ENCODE data around the gene GADD45GIP1.

Gene GADD45GIP1

GRCh38 chr19:12994701-12995595 lies 37.9 kb upstream of the GADD45GIP1 start, which contains the start of gene NFIX:
TSS of gene NFIX (plus strand) at chr19:12995475. CDS start at chr19:12995838, 363 bp downstream.
- H3K4me1 Mint-ChIP-seq, result peaks cover 13% of the 10 kb centered on the region
- H3K36me3 Mint-ChIP-seq, result no peaks in the 10 kb centered on the region
- H3K4me3 Mint-ChIP-seq, result peak within 1 kb of the TSS; percentile 76
- DNase-seq (ENCODE audit: low spot score in 2 of 2), result no peak
- peak within 1 kb of the TSS; percentile 23 for H3K27ac Mint-ChIP-seq
- peak; percentile 14 for ATAC-seq
- H3K9me3 Mint-ChIP-seq, result no peaks in the 10 kb centered on the region

DNA sequence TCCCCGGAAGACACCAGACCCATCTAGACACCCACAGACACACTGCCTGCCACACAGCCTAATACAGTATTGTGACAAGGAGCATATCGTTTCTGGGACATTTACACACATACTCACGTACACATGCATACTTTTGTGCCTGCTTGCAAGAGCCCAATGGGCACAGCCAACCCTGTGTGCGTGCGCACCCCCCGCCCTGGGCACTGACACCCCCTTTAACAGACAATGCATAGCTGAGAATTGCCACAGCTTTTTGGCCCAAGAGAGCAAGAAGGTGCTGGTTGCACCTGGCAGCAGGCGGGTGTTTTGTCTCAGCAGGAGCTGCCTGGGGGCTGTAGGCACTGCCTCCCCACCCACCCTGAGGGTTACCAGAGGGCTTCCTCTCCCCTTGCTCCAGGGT lies 36.5 kb upstream of the GADD45GIP1 start:
- peak overlapping the region; percentile 76 for H3K4me3 Mint-ChIP-seq
- no peak overlapping the region for H3K27ac Mint-ChIP-seq
- H3K36me3 Mint-ChIP-seq, result no peaks in the 10 kb centered on the region
- no peak for ATAC-seq
- H3K4me1 Mint-ChIP-seq, result peaks cover 13% of the 10 kb centered on the region
- DNase-seq (ENCODE audit: low spot score in 2 of 2), result no peak
- no peaks in the 10 kb centered on the region for H3K9me3 Mint-ChIP-seq

GRCh38 chr19:12992729-12993128 lies 35.7 kb upstream of the GADD45GIP1 start:
- Mint-ChIP-seq H3K9me3 (no peaks in the 10 kb centered on the region), H3K4me1 (peaks cover 13% of the 10 kb centered on the region), H3K4me3 (no peak overlapping the region), H3K36me3 (no peaks in the 10 kb centered on the region), H3K27ac (no peak overlapping the region)
- DNase-seq (ENCODE audit: low spot score in 2 of 2) (no peak), ATAC-seq (no peak)

- ATAC-seq (peak; percentile 19), DNase-seq (ENCODE audit: low spot score in 2 of 2) (no peak)
- Mint-ChIP-seq H3K4me3 (no peak overlapping the region), H3K4me1 (peaks cover 13% of the 10 kb centered on the region), H3K27ac (no peak overlapping the region), H3K9me3 (no peaks in the 10 kb centered on the region), H3K36me3 (no peaks in the 10 kb centered on the region)
Measured at GRCh38 chr19:12991296-12991695, 34.3 kb upstream of the GADD45GIP1 start.

- no peak for DNase-seq (ENCODE audit: low spot score in 2 of 2)
- Mint-ChIP-seq H3K4me1 (peaks cover 8% of the 10 kb centered on the region), H3K27ac (no peak overlapping the region), H3K9me3 (no peaks in the 10 kb centered on the region), H3K4me3 (no peak overlapping the region), H3K36me3 (no peaks in the 10 kb centered on the region)
- no peak for ATAC-seq
Measured at GRCh38 chr19:12990853-12991252, 33.8 kb upstream of the GADD45GIP1 start.

- no peak for DNase-seq (ENCODE audit: low spot score in 2 of 2)
- Mint-ChIP-seq H3K9me3 (no peaks in the 10 kb centered on the region), H3K36me3 (no peaks in the 10 kb centered on the region), H3K27ac (no peak overlapping the region), H3K4me3 (no peak overlapping the region), H3K4me1 (peaks cover 7% of the 10 kb centered on the region)
- no peak for ATAC-seq
Measured at GRCh38 chr19:12990431-12990830, 33.4 kb upstream of the GADD45GIP1 start.

DNA sequence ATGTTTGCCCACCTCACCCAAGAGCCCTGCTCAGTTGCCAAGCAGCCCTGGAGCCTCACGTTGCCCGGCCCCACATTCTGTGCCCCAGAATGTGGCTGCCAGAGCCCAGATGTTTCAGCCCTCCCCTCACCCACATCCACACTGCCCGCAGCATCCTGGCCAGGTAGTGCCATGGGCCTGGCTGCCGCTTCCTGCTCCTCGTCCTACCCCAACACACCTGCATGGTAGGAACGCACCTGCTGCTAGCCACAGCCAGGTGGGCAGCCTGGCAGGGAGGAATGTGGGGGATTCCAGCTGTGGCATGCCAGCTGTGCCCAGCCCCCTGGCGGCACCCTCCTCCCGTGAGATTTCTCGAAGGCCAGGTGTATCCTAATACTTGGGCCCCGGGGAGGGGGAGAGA lies 30.8 kb upstream of the GADD45GIP1 start:
- Mint-ChIP-seq H3K36me3 (no peaks in the 10 kb centered on the region), H3K4me3 (no peak overlapping the region), H3K4me1 (no peaks in the 10 kb centered on the region), H3K9me3 (no peaks in the 10 kb centered on the region), H3K27ac (no peak overlapping the region)
- DNase-seq (ENCODE audit: low spot score in 2 of 2) (no peak), ATAC-seq (no peak)

DNA sequence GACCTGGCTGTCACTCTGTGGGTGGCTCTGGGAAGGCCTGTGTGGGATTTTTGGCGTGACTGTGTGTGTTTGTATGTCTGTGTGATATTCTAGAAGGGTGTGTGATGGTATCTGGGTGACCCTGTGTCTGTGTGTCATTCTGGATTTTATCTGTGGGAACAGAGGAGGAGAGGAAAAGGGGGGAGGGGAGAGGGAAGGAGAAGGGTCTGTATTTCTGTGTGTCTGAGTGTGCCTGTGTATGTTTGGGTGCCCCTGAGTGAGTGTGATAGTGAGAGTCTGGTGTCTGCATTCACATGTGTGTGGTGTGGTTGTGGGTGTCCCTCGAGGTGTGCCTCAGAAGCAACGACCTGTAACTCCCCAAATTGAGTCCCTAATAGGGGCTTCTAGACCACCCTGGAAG lies 30.2 kb upstream of the GADD45GIP1 start:
- Mint-ChIP-seq H3K9me3 (no peaks in the 10 kb centered on the region), H3K4me1 (no peaks in the 10 kb centered on the region), H3K4me3 (no peak overlapping the region), H3K36me3 (no peaks in the 10 kb centered on the region), H3K27ac (no peak overlapping the region)
- DNase-seq (ENCODE audit: low spot score in 2 of 2) (no peak), ATAC-seq (no peak)

DNA sequence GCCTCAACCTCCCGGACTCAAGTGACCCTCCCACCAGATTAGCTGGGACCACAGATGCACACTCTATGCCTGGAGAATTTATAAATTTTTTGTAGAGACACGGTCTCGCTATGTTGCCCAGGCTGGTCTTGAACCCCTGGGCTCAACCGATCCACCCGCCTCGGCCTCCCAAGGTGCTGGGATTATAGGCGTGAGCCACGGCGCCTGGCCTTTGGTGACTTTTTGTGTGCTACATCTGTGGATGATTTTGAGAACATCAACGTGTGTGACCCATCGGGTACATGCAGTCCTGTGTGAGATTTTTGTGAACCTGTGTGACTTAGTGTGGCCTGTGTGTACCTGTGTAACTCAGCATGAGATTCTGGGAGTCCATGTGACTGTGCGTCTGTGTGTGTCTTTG lies 29.7 kb upstream of the GADD45GIP1 start:
- H3K9me3 Mint-ChIP-seq, result no peaks in the 10 kb centered on the region
- H3K4me1 Mint-ChIP-seq, result no peaks in the 10 kb centered on the region
- no peaks in the 10 kb centered on the region for H3K36me3 Mint-ChIP-seq
- no peak for DNase-seq (ENCODE audit: low spot score in 2 of 2)
- H3K4me3 Mint-ChIP-seq, result no peak overlapping the region
- H3K27ac Mint-ChIP-seq, result no peak overlapping the region
- no peak for ATAC-seq

GRCh38 chr19:12985049-12985776 lies 28.2 kb upstream of the GADD45GIP1 start:
- H3K4me3 Mint-ChIP-seq, result no peak overlapping the region
- peak; percentile 83 for ATAC-seq
- H3K27ac Mint-ChIP-seq, result no peak overlapping the region

DNA sequence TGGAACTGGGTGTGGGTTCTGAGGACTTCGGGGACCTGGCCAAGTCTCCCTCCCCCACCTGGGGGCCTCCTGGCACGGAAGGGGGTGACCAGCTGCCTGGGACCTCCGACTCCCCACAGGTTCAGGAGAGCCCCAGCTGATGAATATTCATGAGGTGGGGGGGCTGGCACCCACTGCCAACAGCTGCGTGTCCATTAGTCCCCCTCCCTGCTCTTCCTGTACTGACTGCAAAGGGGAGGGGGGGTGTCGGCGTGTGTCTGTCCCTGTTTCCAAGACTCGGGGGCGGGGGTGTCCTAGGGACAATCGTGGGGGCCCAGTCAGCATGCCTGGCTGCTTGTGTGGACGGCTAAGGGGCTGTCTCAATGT lies 27.6 kb upstream of the GADD45GIP1 start:
- DNase-seq (ENCODE audit: low spot score in 2 of 2) (no peak), ATAC-seq (no peak)
- H3K4me3 Mint-ChIP-seq, result no peak overlapping the region
- H3K36me3 Mint-ChIP-seq, result no peaks in the 10 kb centered on the region
- H3K9me3 Mint-ChIP-seq, result no peaks in the 10 kb centered on the region
- H3K4me1 Mint-ChIP-seq, result no peaks in the 10 kb centered on the region
- no peak overlapping the region for H3K27ac Mint-ChIP-seq

More at GRCh38 chr19:12985049-12985776, 28.2 kb upstream of the GADD45GIP1 start:
- no peak for DNase-seq (ENCODE audit: low spot score in 2 of 2)
- Mint-ChIP-seq H3K4me1 (no peaks in the 10 kb centered on the region), H3K36me3 (no peaks in the 10 kb centered on the region), H3K9me3 (no peaks in the 10 kb centered on the region)

- Mint-ChIP-seq H3K4me1 (no peaks in the 10 kb centered on the region), H3K9me3 (no peaks in the 10 kb centered on the region), H3K36me3 (no peaks in the 10 kb centered on the region), H3K4me3 (no peak overlapping the region), H3K27ac (no peak overlapping the region)
- DNase-seq (ENCODE audit: low spot score in 2 of 2) (no peak), ATAC-seq (no peak)
Measured at GRCh38 chr19:12984143-12984627, 27.2 kb upstream of the GADD45GIP1 start.

DNA sequence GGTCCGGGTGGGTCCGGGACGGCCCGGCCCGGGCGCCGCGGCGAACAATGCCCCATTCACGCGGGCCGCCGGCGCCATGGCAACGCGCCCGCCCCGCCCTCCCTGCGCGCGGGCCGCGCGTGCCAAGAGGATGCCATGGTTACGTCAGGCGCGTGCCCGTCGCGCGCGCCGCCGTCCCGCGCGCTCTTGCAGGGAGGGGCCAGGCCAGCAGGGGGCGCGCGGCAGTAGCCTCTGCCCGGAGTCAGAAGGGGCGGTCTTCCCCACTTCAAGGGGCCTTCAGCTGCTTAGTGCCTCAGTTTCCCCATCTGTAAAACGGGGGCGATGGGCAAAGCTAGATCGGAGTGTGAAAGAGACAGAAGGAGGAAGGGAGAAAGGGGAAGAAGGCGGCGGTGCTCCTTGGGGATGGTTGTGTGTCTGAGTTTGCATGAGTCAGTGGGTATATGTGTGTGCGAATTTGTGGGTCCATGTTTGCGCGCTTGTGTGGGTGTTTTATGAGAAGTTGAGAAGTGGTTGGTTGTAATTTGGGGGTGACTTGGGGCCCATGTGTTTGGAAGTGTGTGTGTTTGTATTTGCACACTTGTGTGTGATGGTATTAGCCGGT lies 26.6 kb upstream of the GADD45GIP1 start:
- no peaks in the 10 kb centered on the region for H3K36me3 Mint-ChIP-seq
- no peaks in the 10 kb centered on the region for H3K9me3 Mint-ChIP-seq
- DNase-seq (ENCODE audit: low spot score in 2 of 2), result peak; percentile 92
- no peak overlapping the region for H3K27ac Mint-ChIP-seq
- no peak overlapping the region for H3K4me3 Mint-ChIP-seq
- peak; percentile 68 for ATAC-seq
- no peaks in the 10 kb centered on the region for H3K4me1 Mint-ChIP-seq

DNA sequence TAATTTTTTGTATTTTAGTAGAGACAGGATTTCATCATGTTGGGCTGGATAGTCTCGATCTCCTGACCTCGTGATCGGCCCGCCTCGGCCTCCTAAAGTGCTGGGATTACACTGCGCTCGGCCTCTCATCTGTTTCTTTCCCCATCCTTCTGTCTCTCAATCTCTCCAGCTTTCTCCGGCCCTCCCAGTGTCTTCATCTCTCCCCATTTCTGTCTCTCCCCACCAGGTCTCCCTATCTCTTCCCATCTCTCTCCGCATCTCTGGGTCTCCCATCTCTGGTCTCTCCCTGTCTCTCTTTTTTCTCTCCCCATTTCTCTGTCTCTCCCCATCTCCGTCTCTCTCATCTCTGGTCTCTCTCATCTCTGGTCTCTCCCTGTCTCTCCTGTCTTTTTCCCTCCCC lies 26.1 kb upstream of the GADD45GIP1 start:
- Mint-ChIP-seq H3K36me3 (no peaks in the 10 kb centered on the region), H3K9me3 (no peaks in the 10 kb centered on the region), H3K4me1 (peaks cover 2% of the 10 kb centered on the region), H3K27ac (no peak overlapping the region), H3K4me3 (no peak overlapping the region)
- no peak for DNase-seq (ENCODE audit: low spot score in 2 of 2)
- ATAC-seq, result no peak

GRCh38 chr19:12982648-12983047 lies 25.6 kb upstream of the GADD45GIP1 start:
- Mint-ChIP-seq H3K27ac (no peak overlapping the region), H3K9me3 (no peaks in the 10 kb centered on the region), H3K4me1 (peaks cover 6% of the 10 kb centered on the region), H3K36me3 (no peaks in the 10 kb centered on the region), H3K4me3 (no peak overlapping the region)
- DNase-seq (ENCODE audit: low spot score in 2 of 2) (no peak), ATAC-seq (no peak)
